GM11168 (cell line): ENCODE results near the gene ATP8B4.

Source experiments
- in situ Hi-C: fragments of 300-500 bp; cut with MboI; formaldehyde crosslinking; loops from one replicate; pipeline ENCODE4 v1.12.0; 2022; ENCODE audit warnings: low sequenced_read_pairs; ENCODE audit not compliant: unreplicated experiment

The ATP8B4 gene

DNA sequence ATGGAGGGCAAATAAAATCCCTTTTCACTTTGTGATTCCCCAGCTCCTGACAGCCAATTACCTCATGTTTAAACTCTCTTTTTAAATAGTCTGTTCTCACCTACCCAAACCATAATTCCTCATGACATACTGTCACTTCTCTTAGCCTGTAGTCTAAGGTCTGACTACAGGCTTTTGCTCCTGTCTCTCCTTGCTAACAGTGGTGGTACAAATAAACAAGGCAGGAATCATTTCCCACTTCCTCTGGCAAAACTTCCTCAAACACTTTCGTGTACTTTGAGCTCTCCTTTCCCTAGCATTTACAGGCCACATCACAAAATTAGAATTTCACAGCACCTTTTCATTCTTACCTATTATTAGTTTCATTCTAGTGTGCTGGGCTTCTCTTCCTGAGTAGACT, 51.8 kb downstream of the ATP8B4 start:
- in situ Hi-C loops = no loop called here

DNA sequence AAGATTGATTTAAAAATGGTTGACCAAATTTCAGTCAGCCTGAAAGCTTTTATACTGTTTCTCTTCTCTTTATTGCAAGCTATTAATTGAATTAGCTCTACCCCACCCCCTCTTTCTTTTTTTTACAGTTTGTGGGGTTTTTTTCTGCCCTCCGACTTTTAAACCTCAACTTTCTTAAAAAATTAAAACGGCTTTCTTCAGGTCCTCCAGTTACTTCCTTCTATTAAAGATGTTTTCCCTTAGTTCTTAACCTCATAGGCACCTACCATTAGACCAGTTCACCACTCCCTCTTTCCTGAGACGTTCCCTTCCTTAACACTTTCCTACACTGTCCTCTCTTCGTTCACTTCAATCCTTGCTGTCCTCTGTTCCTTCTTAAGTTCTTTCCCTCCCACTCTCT, 52.4 kb downstream of the ATP8B4 start:
- in situ Hi-C loops = no loop called here

DNA sequence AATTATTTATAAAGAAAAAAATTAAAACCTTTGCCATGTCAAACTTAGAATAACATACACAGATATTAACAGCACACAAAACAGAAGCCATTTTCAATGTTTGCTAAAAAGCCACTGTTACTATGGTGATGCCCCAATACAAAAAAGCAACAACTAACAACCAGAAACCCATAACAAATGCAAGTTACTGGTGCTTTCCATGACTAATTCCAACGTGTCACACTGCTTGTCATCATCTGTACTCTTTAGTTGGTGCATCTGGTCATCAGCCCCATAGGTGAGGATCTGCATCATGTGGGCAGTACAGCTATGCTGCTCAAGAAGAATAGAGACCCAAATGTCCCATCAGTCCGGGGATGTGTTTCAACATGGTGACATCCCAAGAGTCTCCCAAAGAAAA, 52.8 kb downstream of the ATP8B4 start:
- in situ Hi-C loops = no loop called here

DNA sequence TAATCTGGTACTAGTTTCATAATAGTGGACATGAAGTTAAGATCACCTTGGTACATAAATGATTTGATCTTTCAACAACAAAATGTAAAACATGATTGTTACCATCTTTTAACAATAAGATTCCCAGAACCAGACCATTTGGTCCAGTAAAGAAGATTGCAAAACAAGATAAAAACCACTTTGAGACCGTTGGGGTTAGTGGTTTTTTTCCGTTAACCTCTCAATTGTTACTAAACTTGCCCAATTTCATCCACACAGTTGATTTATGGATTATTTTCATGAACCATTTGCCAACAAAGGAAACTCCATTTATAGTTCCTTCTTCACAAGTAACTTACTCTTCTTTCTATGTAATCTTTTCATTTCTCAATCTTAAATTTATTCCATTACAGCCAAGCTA, 53.8 kb downstream of the ATP8B4 start:
- in situ Hi-C loops = no loop called here

GRCh38 chr15:50064673-50065072, 54.4 kb downstream of the ATP8B4 start:
- in situ Hi-C loops = no loop called here

DNA sequence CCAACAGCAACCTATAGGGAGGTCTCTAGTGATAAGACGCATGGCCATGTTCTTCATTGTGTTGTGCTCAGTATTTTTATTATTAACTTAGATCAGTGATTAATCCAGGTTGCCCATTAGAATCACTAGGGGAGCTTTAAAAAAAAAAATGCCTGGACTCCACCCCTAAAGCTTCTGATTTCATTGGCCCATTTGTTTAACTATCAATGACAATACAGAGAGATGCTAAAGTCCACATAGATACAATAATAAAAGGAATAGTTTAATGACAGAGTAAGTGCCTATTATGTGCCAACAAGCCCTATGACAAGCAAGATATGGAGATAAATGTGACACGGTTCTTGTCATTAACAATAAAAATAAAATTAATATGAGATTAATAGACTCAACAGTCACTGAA, 55.8 kb downstream of the ATP8B4 start:
- in situ Hi-C loops = no loop called here

DNA sequence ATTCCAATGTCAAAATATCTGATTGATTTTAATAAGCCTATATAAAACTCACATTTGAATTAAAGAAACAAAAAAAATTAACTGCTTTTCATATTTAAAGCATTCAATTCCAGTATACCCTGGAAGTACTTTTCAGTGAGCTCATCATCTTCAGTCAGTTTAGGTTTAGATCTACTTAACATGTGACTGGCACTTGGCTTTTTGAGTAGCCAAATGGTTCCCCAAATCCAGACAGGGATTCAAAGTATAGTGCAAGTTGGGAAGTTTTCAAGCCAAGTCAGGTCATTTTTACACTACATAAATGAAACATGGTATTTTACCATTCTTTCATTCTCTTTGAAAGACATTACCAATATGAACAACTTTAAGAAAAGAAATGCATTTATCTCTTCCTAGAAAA, 57.5 kb downstream of the ATP8B4 start:
- in situ Hi-C loops = no loop called here

DNA sequence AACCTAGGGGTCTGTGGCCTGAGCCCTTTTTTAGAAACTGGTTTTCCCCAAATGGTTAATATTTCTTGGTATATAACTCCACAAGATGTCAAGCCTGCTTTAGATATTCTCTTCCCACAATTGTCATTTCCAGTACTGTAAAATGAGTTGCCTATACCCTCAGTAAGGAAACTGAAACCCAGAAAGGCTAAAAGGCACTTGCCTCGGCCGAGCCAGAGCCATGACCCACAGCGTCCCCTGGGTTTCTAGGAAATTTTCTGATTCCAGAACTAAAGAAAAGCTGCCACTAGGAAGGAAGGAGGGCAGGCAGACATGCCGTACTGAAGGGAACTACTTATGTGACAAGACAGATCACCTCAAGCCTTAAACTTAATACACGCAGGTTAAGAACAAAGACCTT, 59.1 kb downstream of the ATP8B4 start:
- in situ Hi-C loops = no loop called here

- in situ Hi-C loops = no loop called here
Observed at GRCh38 chr15:50059203-50059772, 59.7 kb downstream of the ATP8B4 start.

GRCh38 chr15:50057905-50058639, 61.0 kb downstream of the ATP8B4 start:
- in situ Hi-C loops = no loop called here

DNA sequence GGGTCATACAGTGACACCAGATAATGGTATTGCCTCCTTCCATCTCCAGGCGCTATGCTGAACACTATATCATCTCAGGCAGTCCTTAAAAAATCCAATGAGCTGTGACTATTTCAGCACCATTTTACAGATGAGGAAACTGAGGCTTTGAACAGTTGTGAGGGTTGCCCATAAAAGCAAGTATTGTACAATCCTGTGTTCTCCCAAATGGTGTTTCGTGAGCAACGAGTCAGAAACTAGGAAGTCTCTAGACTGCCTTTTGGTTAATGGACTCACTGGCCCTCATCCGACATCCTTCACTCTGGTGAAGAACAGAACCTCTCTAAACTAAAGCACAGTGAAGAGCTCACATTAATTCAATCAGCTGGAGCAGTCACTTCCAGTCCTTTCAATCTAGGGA, 61.8 kb downstream of the ATP8B4 start:
- in situ Hi-C loops = no loop called here

GRCh38 chr15:50055750-50056157, 63.3 kb downstream of the ATP8B4 start:
- in situ Hi-C loops = no loop called here

- in situ Hi-C loops = no loop called here
Observed at GRCh38 chr15:50055332-50055731, 63.7 kb downstream of the ATP8B4 start.

- in situ Hi-C loops = no loop called here
Observed at GRCh38 chr15:50053055-50053856, 65.8 kb downstream of the ATP8B4 start.

DNA sequence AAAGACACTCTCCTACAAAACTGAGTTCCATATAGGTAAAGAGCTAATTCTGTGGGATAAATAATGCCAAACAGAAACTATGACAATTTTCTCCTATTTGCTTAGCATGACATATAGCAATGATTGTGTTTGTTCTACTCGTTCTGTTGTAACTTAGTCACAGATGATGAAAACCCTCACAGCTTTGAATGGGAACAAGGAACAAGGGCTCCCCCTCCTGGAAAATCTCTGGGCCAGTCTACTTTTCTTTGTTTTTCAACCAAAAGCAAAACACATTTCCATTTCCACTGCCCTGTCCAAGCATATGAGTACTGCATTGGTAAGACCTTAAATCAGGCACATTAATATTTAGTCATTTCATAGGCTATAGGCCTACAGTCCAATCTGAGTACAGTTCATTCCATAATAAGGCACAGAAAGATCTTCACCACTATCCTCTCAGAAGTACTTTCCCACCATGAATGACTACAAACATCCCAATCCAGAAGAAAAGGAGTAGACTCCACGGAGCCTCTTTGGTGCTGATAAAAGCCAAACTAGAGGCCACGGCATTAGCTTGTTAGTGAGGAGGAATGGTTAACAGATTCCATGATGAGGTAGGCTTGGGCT, 67.1 kb downstream of the ATP8B4 start:
- in situ Hi-C loops = no loop called here

- in situ Hi-C loops = no loop called here
Observed at GRCh38 chr15:50050986-50051743, 67.9 kb downstream of the ATP8B4 start.

GRCh38 chr15:50049871-50050270, 69.2 kb downstream of the ATP8B4 start:
- in situ Hi-C loops = no loop called here

- in situ Hi-C loops = no loop called here
Observed at GRCh38 chr15:50046867-50047266, 72.2 kb downstream of the ATP8B4 start.

GRCh38 chr15:50046159-50046558, 72.9 kb downstream of the ATP8B4 start:
- in situ Hi-C loops = no loop called here

DNA sequence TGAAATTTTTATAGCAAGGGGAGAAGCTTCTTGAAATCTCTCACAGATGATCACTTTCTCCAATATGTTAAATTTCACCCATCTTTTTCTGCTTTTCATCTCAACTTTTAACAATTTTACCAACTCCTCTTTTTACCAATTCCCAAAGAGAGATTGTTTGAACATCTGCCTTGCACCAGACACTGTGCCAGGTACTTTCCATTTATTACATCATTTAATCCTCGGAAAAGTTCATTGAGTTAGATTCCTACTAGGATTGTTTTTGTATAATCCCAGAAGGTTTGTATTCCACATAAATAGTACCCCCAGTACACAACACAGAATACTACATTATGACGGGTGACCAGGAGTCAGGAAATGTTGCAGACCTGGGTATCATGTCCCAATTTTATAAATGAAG, 74.1 kb downstream of the ATP8B4 start:
- in situ Hi-C loops = no loop called here
